Left cardiac atrium (tissue), 4 donors: ENCODE results near the gene KAZN. TPM values are rescaled to one million over a fixed set of nuclear protein-coding genes. Genes with fewer than 3 reads are reported as not detected.
A peak's percentile ranks its signal among the peaks of the same experiment; 100 is the strongest.

Experiments used
- ATAC-seq, 2 donors: fragments of 200-7000 bp; cut with Tn5 transposase; one replicate each; pipeline ENCODE4 v1.9.1; 2020; ENCODE audit warnings: mild to moderate bottlenecking in 2 of 2, moderate library complexity in 2 of 2
- DNase-seq: peaks from one replicate; pipeline ENCODE4 v3.0.0-alpha.2; 2020
- intact Hi-C, 2 donors: fragments of 100-400 bp; cut with DNase I; formaldehyde crosslinking; loops; one replicate each; pipeline versions ENCODE4 v1.14.1 to v1.15.1; 2022 to 2023
- total RNA-seq, 2 donors: library from RNA; stranded (reverse); fragmentation: NEBNext Ultra II Directional; extraction: Animal tissue kit (Norgen Biotek cat#: 25700); gene quantifications; one replicate each; pipeline ENCODE4 v1.2.1, GENCODE V29; 2021
- donor health status: DM: no; HTN: yes; CAD: no.
- donor health status: DM: no; HTN: yes; CAD: no; lungs with severe emphysema.
- donor health status: DM: yes; HTN: yes; CAD: no.
- donor health status: Dilated cardiomyopathy.

KAZN gene
- total RNA-seq, 2 donors from 2014 or later = 12.6 to 15.7 TPM

DNA sequence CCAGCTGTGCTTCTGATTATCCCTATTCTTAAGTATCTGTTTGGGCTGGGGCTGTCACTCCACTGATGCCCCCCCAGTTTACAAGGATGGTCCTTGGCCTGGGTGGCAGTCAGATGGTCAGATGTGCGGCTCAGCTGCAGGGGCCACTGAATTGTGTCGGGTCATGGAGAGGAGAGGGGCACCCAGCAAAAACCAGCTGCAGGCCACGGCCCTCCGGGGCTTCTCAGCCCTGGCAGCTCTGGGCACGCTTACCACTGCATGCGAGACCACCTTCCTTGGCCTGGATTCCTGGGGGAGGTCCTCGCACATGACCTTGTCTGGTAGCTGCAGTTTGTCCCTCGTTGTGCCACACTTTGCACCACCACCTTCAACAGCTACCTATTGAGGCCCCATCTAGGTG is 390.2 kb downstream of the KAZN start:
- DNase-seq (no peak), ATAC-seq (no peak)
- intact Hi-C loops = no loop called here

DNA sequence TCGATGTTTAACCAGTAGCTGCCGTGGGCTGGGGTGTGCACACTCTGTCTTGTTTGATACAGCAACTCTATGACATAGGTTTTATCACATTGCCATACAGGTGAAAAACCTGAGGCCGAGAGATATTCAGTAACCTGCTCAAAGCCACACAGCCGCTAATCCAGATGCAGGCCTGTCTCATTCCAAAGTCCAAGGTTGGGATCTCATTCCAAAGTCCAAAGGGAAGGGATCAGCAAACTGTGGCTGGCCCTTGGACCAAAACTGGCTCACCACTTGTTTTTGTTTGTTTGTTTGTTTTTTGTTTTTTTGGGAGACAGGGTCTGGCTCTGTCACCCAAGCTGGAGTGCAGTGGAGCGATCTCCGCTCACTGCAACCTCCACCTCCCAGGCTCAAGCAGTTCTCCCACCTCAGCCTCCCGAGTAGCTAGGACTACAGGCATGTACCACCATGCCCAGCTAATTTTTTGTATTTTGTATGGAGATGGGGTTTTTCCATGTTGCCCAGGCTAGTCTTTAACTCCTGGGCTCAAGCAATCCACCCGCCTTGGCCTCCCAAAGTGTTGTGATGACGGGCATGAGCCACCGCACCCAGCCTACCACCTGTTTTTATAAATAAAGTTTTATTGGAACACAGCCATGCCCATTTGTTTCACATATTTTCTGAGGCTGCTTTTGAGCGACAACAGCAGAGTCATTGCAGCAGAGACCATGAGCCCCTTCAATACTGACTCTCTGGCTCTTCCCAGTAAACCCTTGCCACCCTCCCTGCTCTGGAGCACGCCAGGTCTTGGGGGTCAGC is 391.6 kb downstream of the KAZN start:
- DNase-seq (no peak), ATAC-seq (no peak)
- intact Hi-C loops = no loop called here

DNA sequence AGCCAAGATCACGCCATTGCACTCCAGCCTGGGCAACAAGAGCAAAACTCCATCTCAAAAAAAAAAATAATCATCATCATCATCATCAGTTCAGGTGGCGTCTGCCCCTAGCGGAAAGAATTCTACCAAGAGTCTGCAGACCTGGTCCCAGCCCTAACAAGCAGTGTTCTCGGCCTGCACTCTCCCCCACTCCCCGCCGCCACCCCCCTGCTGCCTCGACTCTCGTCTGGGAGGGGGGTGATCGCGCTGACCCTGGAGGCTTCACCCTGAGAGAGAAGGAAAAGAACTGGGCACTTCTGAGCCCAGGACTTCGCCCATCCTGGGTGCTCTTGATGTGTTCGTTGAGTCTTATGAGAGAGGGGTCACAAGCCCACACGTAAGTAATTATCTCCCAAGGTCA is 394.9 kb downstream of the KAZN start:
- intact Hi-C loops = no loop called here
- no peak for DNase-seq
- no peak for ATAC-seq

DNA sequence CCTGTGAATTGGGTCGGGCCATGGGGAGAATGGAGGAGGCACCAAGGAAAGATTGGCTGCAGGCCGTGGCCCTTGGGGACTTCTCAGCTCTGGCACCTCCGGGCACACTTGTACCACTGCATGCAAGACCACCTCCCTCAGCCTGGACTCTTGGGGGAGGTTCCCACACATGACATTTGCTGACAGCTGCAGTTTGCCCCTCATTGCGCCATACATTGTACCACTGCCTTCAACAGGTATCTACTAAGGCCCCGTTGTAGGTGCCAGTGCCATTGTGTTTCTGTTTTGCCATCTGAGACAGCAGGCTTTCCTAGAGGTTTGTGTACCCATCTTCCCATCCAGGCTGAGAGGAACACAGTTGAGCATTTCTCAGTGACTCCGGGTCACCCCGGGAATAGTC is 395.7 kb downstream of the KAZN start:
- DNase-seq = no peak
- intact Hi-C loops = no loop called here
- no peak for ATAC-seq

DNA sequence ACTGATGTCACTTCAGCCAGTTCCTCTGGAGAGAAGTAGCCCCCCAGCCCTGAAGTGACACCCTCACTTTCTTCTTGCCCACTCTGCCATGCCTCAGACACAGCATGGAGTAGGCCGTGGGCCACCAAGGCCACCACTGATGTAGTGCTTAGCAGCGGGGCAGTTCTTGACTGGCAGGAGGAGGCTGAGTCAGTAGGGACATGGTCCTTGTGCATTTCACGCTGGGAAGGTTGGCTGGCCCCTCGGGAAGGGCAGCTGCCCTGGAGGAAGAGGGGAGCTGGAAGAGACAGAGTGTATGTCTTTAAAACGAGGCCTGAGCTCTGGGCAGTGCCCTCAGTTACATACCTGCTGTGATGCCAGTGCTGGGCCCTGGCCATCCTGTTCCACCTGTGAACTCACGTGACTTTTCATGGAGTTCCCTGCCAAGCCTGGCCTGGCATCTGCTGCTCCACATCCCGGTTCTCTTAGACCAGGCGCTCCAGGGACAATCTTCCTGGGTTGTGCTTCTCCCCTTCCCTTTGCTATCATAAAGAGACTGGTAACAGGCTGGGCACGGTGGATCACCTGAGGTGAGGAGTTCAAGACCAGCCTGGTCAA is 396.5 kb downstream of the KAZN start:
- intact Hi-C loops = no loop called here
- DNase-seq = no peak
- peak in 1 of 2 donors; percentile 17 for ATAC-seq

DNA sequence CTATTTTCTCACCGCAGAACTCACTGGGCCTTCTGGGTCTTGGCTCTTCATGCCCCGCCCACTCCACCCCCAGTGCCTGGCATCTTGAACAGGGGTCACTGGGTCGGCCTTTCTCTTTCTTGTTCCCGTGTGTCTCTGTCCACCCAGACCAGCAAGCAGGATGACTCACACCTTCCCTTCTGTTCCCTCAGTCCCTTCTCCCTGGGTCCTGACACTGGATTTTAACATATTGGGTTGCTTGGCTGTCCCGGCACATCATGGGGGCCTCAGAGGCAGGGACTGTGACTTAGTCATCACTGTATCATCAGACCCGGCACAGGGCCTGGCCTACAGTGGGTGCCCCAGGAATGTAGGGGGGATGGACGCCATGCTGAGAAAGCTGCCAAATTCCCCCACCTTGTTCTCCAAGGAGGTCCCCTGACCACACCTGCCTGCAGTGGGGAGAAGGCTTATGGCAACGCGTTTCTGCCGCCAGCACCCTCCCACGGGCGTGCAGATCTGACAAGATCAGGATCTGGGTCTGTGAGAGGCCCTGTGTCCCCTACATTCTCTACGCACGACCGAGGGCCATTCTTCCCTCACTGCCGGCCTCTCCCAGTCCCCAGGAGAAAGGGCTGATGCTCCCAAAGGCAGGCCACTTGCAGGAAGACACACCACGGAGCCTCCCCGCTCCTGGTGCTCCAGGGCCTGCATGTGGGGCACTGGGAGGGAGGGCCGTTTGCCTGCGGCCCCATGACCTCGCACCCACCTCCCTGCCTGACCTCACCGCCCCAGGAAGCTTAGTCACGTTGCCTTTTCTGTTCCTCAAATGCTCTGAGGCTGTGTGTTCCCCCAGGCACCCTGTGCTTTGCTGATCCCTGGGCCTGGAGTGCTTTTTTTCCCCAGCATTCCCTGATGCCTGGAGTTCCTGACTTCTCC is 397.9 kb downstream of the KAZN start:
- intact Hi-C loops = no loop called here
- peak in 1 of 2 donors; percentile 37 for ATAC-seq
- DNase-seq = no peak

DNA sequence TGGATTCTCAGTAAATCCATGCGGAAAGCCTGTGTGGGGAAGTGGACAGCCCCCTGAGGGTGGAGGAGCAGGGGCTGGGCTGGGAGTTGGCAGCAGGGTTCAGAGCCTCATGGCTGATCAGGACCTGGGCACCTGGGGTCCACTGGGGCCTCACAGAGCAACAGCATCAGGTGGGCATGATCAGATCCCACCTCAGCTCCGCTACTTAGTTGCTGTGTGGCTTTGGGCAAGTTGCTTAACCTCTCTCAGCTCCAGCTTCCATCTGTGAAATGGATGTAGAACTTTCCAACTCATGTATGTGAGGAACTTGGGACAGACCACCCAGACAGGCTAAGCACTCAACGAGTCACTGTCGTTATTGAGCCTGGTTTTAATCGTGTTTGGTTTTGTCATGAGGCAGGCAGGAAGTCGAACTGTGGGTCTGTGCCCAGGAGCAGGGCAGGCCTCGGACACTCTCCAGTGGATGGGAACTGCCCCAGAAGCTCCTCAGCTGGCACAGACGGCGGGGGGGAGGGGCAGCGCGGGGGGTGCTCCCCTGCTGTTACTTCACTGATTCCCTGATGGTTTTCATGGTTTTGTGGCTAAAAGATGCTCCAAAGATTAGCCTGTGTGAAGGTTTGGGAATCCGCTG is 399.3 kb downstream of the KAZN start:
- ATAC-seq = no peak
- intact Hi-C loops = no loop called here
- DNase-seq = no peak

DNA sequence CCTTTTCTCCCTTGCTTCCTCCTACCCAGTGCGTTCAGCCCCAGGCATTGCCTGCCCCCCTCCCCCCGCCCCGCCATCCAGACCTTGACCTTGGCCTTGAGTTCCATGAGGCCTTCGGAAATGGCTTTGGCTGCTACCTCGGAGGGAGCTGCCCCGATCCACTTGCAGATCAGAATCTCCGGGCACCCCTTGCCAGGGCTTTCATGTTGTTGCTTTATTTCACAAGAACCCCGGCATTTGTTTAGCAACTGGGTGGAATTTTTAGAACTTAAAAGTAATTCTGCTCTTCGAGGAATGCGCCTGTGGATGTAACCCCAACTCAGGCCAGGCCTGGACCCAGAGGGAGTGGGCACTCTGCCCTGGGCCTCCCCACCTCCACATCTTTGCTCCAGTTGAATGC is 401.0 kb downstream of the KAZN start:
- intact Hi-C loops = no loop called here
- no peak for ATAC-seq
- no peak for DNase-seq

DNA sequence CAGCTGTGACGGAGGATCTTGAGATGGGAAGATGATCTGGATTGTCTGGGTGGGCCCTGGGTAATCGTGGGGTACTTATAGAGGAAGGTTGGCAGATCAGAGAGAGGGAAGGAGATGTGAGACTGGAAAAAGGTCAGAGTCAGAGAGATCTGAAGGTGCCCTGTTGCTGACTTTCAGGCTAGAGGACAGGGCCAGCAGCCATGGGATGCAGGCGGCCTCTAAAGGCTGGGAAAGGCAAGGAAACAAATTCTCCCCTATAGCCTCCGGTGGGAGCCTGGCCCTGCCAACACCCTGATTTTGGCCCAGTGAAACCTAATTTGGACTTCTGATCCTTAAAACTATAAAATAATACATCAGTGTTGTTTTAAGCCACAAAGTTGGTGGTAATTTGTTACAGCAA is 401.5 kb downstream of the KAZN start:
- no peak for ATAC-seq
- no peak for DNase-seq

DNA sequence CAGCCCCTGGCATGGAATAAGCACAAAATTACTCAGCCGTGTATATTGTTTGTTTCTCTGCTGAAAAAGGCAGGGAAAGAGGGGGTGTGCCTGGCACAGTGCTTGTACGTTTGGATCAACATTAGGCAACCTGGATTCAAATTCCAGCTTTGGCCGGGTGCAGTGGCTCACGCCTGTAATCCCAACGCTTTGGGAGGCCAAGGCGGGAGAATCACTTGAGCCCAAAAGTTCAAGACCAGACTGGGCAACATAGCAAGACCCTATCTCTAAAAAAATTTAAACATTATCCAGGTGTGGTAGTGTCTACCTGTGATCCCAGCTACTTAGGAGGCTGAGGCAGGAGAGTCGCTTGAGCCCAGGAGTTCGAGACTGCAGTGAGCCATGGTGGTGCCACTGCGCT is 402.2 kb downstream of the KAZN start:
- no peak for ATAC-seq
- intact Hi-C loops = no loop called here
- DNase-seq = no peak

More for the DNA sequence above, 401.5 kb downstream of the KAZN start:
- intact Hi-C loops = no loop called here

DNA sequence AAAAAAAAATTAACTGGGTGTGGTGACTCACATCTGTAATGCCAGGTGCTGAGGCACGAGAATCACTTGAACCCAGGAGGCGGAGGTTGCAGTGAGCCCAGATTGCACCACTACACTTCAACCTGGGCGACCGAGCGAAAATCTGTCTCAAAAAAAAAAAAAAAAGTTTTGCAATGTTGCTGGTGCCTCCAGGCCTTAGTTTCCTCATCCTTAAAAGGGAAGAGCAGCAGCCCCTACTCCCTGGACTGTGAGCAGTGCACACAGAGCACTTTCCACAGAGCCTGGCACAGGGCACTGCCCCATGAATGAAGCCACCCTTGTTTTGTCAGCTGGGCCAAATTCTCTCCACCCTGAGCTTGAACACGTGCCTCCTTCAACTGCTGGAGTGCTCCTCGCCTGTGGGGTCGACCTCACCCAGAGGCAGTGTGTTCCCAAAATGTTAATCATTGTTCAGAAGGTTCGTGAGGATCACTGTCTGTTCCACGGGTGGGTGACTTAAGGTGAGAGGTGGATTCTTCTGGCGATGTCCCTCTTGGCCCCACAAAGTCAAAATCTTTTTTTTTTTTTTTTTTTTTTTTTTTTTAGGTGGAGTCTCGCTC is 402.9 kb downstream of the KAZN start:
- ATAC-seq (no peak), DNase-seq (no peak)
- intact Hi-C loops = no loop called here

DNA sequence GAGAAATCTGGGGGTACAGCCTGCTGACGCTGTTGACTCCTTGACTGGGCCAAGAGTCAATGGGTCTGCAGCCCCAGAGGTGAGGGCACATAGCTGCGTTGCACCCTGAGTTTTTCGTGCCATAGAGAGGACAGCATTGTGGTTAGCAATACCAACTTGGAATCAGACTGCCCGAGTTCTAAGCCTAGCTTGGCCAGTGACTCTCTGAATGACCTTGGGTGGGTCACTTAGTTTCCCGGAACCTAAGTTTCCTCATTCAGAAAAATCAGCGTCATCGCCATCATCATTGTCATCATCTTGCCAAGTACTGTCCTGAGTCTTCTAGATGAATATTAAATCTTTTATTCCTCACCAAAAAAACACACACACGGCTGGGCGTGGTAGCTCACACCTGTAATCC is 403.8 kb downstream of the KAZN start:
- DNase-seq (no peak), ATAC-seq (no peak)
- intact Hi-C loops = no loop called here

DNA sequence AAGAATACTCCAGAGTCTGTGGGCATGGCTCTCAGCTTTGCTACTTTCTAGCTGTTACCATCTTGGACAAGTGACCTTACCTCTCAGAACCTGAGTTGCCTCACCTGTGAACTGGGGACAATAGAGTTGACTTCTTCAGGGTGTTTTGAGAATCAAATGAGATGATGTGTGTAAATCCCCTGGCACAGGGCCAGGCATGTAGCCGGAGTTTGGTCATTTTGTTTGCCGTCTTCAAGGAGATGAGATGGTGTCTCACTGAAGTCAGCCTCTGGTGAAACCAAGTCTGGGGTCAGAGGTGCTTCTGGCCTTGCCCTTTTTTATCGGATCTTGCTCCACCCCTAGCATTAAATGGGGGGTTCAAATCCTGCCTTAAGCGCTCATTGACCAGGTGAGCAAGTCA is 405.9 kb downstream of the KAZN start:
- DNase-seq (no peak), ATAC-seq (no peak)
- intact Hi-C loops = no loop called here

DNA sequence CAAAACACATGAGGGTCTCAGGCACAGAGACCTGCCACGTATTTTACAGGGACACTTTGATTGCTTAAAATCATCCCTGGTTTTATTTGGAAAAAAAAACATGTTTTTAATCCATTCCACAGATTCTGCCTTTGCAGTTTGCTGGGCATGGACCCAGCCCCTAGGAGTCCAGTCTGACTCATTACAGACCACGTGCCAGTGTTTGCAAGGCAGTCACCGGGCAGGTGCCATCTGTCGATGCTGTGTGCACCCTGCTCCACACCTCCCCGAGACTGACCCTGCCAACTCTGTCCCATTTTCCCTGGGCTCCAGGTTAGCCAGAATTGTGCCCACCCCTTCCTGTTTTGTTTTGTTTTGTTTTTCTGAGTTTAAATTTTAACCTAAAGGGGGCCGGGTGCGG is 406.6 kb downstream of the KAZN start:
- DNase-seq (no peak), ATAC-seq (no peak)
- intact Hi-C loops = no loop called here

DNA sequence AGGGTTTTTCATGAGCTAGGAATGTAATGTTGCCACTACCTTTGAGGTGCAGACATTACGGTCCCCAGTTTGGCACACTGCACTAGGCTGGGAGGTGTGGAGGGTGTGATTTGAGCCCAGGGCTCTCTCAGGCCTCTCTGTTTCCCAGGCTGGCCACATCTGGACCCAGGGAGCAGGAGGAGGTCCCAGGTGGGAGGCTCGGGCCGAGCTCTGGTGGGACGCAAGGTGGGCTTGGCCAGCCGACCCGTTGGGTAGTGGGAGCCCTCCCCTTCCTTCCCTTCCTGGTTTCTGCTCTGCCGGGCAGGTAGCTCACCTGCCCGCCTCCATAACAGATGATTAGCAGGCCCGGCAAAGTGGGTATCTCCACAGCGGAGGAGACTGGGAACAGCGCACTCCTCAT is 408.9 kb downstream of the KAZN start:
- intact Hi-C loops = no loop called here
- ATAC-seq (no peak), DNase-seq (no peak)

DNA sequence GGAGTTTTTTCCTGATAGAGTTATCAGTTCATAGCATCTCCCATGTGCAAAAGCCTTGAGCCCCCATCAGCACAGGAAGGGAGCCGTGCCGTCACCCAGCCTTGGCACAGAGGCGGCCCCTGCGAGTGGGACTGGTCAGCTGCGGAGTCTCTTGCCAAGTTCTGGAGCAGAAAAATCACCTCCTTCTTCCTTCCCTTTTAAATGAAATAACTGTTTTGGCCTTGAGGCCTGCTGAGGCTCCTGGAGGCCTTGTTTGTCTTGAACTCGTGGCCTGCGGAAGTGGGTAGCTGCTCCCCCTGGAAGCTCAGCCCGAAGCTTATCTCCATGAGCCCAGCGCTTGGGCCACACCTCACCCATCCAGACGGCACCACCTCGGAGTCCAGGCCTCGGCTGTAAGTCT is 409.4 kb downstream of the KAZN start:
- peak; percentile 48 to 72 for ATAC-seq
- DNase-seq = peak; percentile 65
- intact Hi-C loops = no loop called here

DNA sequence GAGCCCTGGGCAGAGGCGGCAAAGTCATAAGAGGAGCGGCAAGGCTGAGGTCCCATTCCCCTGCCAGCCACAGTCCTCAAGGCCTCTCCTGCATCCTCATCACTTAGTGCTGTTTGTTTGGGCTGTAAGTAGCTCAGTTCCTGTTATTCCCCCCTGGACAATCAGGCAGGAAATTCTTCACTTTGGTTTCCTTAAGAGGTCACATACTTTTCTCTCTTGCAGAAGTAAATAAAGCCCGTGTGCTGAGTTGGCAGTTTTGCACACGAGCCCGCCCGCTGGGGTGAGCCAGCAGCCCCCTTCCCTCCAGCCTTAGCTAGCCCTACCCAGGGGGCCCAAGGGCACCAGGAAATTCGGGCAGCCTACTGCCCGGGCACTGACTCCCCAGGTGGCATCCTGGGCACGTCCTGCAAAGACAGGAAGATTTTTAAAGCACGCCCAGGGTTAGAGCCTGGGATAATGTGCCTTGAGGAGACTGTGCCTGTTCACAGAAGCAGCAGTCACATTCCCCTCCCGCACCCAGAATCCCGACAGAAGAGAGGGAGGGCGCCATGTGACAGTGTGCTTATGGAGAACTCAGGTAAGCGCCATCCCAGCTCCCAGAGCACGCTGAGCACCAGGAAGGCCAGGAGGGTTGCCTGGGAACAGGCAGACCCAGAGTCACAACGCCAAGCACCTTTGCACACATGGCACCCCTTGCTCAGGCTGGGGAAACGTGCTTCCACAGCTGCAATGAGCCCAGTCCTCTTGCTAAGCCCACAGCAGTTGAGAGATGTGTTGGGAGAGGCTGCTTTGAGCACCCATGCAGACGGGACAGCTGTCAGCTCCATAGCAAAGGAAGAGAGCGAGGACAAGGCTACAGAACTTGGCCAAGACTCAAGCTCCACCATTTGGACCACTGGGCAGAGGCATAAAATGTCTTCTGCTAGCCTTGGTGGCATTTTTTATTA is 410.6 kb downstream of the KAZN start:
- ATAC-seq = peak in 1 of 2 donors; percentile 27
- intact Hi-C loops = no loop called here
- DNase-seq = no peak

DNA sequence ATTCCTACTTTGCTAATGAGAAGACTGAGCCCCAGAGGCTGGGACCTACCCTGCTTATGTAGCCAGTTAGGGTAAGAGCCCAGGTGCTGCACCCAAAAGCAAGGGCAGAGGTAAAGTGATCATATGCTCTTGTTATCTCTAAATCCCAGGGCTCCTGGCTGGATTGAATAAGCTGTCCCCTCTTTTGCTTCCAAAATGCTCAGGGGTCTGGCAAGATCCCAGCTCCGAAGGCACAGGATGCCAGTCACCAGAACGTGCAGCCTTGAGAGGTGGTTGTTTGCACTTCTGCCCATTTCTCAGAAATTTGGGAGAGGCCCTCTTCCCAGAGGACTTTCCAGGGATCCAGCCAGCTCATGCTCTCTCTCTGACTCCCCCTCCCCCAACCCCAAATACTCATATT is 412.7 kb downstream of the KAZN start:
- intact Hi-C loops = no loop called here
- no peak for ATAC-seq
- DNase-seq = no peak
